Raji (cell line): ENCODE measurements around the gene HIKESHI.

Experiments used
- POLR2A ChIP-seq: IDR thresholded peaks from 2 replicates; pipeline ENCODE4 v1.6.1; 2011; ENCODE audit warnings: low read depth, low read length, control low read depth; ENCODE audit not compliant: insufficient read depth

Gene HIKESHI

GRCh38 chr11:86288776-86289507, 13.1 kb upstream of the HIKESHI start:
- no peak for TF ChIP-seq POLR2A

DNA sequence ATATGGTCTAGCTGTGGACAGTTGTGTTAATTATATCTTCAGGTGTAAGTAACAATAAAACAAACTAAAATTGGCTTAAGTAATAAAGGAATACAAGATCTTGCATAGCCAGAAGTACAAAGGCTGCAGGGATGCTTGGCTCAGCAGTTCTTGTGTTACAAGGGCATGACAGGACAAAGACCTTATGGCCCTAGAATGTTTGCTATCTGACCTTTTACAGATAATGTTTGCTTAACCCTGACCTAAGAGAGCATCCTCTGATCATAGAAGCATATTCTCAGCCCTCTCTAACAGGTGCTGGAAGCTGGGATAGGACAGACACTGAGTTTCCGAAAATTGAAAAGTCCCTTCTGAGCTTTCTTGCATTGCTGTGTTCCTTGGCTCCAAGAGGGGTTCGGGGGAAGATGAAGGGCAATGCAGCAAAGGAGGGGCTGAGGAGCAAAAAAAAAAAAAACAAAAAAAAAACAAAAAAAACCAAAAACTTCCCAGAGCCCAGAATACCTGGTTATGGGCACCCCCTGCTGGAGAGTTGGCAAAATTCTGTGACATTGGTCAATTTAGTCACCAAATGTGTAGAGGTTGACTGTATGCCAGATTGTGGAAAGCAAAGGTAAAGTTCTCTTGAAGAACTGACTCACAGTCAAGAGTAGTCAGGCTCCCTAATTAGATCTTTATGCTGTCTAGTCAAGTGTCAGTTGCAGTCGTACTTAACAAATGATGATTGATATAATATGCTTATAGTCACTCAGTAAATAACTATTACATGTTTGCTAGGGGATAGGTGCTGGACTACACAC, 10.4 kb upstream of the HIKESHI start:
- no peak for TF ChIP-seq POLR2A

- no peak for TF ChIP-seq POLR2A
These were observed 9.0 kb upstream of the HIKESHI start for GRCh38 chr11:86292912-86293616.

DNA sequence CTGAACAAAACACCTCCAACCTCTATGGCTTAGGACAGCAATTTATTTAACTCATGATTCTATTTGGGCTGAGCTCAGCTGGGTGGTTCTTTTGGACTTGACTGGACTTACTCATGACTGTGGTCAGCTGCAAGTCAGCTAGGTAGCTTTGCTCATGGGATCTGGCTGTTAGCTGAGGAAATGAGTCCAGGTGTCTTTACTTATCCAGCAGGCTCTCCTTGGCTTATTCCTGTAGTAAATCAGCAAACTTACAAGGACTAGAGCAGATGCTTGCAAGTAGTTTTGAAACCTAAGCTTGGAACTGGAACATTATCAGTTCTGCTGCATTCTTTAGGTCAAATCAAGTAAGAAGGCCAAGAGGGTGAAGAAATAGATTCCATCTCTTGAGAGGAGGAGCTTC, 8.0 kb upstream of the HIKESHI start:
- no peak for TF ChIP-seq POLR2A

DNA sequence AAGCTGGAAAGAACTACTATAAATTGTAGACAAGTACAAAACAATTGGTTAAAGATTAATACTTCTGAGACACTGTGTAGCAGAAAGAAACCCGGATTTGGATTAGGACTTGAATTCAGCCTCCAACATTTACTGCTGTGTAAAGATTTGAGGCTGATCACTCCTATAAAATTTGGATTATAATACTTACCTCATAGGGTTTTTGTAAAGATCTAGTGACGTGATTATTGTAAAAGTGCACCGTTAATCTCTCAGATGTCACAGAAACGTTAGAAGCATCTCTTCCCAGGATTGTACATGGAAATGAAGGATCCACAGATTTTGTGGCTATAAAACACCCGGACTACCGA, 323 bp upstream of the HIKESHI start:
- TF ChIP-seq POLR2A, result no peak

- no peak for TF ChIP-seq POLR2A
These were observed 1.2 kb downstream of the HIKESHI start for GRCh38 chr11:86303257-86303656.

- TF ChIP-seq POLR2A, result no peak
These were observed 11.8 kb downstream of the HIKESHI start for GRCh38 chr11:86313793-86314192.

DNA sequence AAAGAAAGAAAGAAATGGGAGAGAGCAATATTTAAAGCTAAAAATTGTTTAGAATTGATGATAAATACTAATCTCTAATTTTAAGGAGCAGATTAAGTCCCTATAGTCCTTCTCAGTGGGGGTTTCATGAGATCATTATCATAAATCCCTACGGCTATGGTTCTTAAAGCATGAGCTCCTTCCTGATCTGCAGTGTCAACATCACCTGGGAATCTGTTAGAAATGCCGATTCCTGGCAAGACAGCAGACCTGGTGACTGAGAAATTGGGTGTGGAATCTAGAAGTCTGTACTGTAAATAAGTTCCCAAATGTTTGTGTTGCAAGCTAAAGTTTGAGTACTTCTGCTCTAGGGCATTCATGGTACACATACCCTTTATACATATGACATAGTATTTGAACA, 12.6 kb downstream of the HIKESHI start:
- TF ChIP-seq POLR2A, result no peak

- TF ChIP-seq POLR2A, result no peak
These were observed 33.2 kb downstream of the HIKESHI start for GRCh38 chr11:86335131-86335767.

- TF ChIP-seq POLR2A, result no peak
These were observed 35.2 kb downstream of the HIKESHI start for GRCh38 chr11:86337227-86337626.

- TF ChIP-seq POLR2A, result no peak
These were observed 39.3 kb downstream of the HIKESHI start for GRCh38 chr11:86341382-86341781.

DNA sequence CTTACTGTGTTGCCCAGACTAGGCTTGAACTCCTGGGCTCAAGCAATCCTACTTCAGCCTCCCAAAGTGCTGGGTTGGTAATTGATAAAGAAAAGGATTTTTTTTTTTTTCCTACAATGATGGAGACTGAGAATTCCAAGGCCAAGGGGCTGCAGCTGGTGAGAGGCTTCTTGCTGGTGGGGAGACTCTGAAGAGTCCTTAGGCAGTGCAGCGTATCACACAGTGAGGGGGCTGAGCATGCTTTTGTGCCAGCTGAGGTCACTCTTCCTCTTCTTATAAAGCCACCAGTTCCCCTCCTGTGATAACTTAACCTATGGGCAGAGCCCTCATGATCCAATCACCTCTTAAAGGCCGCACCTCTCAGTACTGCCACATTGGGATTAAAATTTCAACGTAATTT, 44.5 kb downstream of the HIKESHI start:
- no peak for TF ChIP-seq POLR2A

DNA sequence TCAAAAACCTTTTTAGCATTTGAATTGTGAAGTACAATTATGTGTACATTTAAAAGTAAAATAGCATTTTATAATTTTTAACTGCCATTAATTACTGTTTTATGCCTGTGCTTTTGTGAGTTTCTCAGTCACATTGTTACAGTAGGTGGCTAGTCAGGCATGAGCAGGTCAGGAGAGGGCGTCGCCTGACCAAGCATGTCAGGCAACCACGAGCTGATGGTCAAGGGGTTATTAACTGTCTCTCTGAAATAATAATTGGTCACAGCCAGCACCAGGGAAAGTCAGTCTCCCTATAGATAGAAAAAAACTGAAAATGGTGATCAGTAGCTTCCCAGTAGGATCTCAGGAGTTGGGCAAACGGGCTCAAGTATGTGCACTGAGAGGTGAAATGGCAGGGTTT, 53.2 kb downstream of the HIKESHI start:
- no peak for TF ChIP-seq POLR2A

- TF ChIP-seq POLR2A, result no peak
These were observed 56.7 kb downstream of the HIKESHI start for GRCh38 chr11:86358720-86359119.

- TF ChIP-seq POLR2A, result no peak
These were observed 58.8 kb downstream of the HIKESHI start for GRCh38 chr11:86360775-86361395.
